Ammon's horn (tissue), 1 donor: ENCODE data around the gene CTCFL.
A peak's percentile ranks its signal among the peaks of the same experiment; 100 is the strongest.
"Not testable (repeated sequence)": the region's sequence is repeated elsewhere in the genome, so short reads cannot be mapped to it uniquely, and the experiment has no call there.

ENCODE experiments used
- DNase-seq: peaks from one replicate; pipeline ENCODE4 v3.0.0-alpha.2; 2016; ENCODE audit warnings: low spot score

Gene CTCFL

GRCh38 chr20:57536771-57537724 lies 12.1 kb upstream of the CTCFL start:
- no peak for DNase-seq

DNA sequence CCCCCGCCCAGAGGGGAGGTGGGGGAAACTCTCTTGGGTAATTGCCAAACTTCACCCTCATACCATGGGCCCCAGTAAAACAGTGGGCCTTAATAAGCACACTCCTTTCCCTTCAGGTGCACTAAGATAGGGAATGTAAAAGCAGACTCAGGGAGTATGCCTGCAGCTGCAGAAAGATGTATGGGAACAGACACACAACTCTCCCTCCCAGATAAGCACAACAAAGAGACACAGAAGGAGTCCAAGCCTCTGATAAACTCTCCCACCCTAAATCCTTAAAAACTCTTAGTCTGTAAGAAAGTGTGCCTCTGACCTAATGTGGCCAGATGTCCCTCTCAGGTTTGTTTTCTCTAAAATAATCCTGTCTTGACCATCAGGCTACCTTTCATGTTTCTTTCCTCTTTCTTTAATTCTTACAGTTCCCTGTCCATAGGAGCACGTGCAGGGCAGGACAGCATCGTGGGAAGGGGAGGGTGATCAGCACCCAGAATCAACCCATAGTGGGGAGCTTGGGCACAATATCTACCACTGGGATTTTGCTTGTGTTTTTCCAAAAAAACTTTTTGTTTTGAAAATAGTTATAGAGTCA lies 11.3 kb upstream of the CTCFL start:
- DNase-seq: no peak

GRCh38 chr20:57535297-57535696 lies 10.4 kb upstream of the CTCFL start:
- DNase-seq: no peak

DNA sequence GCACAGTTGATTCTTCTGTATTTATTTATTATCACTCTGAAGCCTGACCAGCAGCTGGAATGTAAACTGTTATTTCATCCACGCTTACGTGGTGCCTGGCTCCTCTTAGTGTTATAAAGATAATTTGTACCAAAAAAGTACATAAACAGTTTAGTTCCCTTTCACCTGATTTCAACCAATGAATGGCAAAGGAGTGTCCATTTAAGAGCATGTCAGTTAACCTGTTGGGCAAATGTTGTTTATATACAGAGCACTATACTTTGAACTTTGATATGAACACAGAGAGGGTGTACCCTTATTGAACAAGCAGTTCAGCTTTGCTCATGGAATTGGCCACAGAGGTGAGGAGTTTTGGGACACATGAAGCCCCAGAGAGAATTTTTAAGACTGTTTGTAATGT lies 7.2 kb upstream of the CTCFL start:
- DNase-seq: no peak

DNA sequence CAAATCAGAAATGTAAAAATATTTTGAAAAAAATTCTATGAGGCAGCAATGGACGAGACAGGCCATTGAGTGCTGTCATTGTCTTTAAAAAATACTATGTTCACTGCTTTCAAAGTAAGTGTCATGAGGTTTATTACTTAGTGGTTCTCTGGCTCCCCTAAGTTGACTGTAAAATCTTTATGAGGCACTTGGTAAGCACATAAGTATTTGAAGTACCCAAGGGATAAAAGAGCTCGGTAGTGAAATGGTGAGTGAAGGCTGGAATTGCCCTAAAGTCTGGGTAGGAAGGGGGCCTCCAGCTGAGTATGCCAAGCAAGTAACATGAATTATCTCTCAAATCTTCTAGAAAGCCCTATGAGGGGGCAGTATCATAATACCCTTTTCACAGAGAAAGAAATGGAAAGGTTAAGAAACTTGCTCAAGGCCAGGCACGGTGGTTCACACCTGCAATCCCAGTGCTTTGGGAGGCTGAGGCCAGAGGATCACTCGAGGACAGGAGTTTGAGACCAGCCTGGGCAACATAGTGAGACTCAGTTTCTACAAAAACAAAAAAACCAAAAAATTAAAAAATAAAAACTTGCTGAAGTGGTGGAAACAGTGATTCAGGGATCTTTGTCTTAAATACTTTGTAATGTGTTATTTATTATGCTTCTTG lies 5.5 kb upstream of the CTCFL start:
- no peak for DNase-seq

DNA sequence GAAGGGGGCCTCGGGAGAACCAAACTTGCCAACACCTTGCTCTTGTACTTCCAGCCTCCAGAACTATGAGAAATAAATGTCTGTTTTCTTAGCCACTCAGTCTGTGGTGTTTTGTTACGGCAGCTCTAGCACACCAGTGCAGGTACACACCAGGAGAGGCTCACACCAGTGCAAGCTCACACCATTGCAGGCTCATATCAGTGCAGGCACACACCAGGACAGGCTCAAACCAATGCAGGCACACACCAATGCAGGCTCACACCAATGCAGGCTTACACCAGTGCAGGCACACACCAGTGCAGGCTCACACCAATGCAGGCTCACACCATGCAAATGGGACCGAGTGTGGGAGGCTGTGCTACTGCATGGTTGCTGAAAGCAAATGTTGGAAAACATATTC lies 4.9 kb upstream of the CTCFL start:
- no peak for DNase-seq

DNA sequence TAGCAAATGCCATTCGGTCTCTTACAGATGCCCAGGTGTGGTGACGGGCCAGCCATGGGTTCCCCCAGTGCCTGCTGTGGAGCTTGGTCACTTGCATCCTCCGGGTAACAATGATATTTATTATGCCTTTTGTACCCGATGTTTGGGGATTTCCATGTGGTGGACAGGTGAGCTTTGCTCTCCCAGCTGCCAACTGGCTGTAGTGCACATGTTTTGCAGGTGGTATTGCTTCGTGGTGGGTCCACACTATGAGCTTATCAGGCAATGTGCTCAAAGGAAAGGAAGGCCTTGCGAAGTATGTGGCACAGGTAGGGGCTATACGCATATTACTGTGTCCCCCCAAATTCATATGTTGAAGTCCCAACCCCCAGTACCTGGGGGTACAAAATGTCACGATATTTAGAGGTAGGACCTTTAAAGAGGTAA lies 4.2 kb upstream of the CTCFL start:
- DNase-seq: no peak

DNA sequence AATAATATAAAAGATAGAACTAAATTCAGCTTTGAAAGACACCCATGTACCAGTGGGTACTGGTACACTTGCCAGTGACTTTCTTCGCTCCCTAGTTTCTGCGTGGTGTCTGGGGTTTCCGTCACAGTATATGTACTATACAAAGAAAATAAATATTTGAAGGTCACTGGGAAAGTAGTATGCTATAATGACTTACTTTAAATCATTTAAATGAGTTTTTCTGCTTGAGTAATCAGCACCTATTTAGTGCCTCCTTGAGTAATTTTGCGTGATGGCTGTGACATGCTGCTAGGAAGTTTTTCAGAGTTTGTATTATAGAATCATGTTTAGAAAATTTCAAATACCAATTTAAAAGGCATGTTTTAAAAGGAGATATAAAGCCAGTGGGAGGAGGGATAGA lies 3.2 kb upstream of the CTCFL start:
- no peak for DNase-seq

DNA sequence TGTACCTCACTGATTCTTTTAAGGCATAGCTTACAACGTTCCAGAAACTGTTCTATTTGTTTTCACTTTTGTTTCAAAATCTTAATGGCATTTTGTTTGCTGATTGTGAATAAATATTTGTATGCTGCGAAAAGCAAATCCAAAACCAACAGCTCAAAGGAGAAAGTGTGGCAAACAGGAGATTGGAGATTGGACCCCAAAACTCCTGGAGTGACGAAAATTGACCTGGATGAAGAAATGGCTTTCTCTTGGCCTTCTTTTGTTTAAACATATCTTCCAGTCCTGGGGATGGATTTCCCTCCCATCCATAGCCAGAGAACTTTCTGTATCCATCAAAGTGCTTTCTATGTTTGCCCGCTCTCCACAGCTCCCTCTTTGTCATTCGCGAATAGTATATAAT lies 2.8 kb upstream of the CTCFL start:
- no peak for DNase-seq

DNA sequence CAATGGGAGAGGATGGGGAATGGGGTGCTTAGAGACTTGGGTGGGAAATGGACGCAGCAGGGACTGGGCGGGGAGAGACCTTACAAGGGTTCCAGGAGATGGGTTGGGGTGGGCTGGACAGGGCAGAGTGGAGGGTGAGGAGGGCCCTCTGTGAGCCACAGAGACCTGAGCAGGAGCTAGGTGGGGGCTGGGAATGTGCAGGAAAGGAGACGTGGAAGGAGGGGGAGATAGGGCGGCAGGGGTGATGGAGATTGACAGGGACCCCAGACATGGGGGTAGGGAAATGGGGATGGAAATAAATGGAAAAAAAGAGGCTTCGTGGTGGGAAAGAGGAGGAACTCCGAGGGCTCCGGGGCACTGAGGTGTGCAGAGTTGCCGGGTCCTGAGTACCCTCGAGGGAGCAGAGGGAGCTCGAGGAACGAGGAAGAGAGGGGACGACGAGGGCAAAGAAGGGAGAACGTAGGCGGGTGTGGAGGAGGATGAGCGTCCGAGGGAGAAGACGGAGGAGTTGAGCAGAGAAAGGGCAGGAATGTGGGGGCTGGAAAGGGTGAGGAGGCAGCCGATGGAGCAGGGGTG lies 2.0 kb upstream of the CTCFL start:
- DNase-seq: no peak

DNA sequence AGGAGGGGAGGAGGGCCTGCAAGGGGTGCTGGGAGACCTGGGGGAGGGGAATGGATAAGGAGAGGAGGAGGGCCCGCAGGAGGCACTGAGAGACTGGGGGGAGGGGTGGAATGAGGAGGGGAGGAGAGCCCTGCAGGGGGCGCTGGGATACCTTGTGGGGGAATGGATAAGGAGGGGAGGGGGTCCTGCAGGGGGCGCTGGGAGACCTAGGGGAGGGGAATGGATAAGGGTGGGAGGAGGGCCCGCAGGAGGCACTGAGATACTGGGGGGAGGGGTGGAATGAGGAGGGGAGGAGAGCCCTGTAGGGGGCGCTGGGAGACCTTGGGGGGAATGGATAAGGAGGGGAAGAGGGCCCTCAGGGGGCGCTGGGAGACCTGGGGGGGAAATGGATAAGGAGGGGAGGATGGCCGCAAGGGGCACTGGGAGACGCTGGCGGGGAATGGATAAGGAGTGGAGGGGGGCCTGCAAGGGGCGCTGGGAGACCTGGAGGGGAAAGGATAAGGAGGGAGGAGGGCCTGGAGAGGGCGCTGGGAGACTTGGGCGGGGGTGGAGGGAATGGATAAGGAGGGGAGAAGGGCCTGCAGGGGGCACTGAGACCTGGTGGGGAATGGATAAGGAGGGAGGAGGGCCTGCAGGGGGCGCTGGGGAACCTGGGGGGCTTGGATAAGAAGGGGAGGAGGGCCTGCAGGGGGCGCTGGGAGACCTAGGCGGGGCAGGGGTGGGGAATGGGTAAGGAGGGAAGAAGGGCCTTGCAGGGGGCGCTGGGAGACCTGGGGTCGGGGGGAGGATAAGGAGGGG lies 1.3 kb upstream of the CTCFL start:
- no peak for DNase-seq

DNA sequence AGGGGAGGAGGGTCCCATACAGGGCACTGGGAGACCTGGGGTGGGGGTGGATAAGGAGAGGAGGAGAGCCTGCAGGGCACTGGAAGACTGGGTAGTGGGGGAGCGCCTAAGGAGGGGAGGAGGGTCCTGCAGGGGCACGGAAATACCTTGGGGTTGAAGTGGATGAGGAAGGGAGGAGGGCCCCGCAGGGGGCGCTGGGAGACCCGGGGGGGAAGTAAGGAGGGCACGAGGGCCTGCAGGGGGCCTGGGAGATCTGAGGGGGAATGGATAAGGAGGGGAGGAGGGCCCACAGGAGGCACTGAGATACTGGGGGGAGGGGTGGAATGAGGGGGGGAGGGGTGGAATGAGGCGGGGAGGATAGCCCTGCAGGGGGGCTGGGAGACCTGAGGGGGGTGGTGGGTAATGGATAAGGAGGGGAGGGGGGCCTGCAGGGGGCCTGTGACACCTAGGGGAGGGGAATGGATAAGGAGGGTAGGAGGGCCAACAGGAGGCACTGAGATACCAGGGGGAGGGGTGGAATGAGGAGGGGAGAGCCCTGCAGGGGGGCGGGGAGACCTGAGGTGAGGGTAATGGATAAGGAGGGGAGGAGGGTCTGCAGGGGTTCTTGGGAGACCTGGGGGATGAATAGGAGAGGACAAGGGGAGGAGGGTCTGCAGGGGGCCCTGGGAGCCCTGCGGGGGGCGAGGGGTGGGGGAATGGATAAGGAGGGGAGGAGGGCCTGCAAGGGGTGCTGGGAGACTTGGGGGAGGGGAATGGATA lies 567 bp upstream of the CTCFL start:
- DNase-seq: no peak

DNA sequence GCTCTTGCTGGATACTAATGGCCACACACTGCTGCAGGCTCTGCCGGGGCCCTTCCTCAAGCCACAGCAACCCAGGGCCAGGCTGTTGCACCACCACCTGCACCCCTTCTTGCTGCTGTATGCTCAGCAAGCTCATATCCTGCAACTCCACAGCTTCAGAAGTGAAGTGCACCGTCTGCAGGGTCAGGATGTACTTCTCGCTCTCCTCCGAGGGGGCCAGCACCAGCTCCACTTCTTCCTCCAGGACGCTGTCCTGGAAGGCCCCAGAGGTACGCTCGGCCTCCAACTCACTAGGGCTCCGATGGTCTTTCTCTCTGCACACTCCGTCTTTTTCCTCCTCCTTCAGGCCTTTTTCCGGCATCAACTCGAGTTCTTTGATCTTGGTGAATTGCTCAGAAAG lies 1.2 kb downstream of the CTCFL start:
- DNase-seq: no peak

DNA sequence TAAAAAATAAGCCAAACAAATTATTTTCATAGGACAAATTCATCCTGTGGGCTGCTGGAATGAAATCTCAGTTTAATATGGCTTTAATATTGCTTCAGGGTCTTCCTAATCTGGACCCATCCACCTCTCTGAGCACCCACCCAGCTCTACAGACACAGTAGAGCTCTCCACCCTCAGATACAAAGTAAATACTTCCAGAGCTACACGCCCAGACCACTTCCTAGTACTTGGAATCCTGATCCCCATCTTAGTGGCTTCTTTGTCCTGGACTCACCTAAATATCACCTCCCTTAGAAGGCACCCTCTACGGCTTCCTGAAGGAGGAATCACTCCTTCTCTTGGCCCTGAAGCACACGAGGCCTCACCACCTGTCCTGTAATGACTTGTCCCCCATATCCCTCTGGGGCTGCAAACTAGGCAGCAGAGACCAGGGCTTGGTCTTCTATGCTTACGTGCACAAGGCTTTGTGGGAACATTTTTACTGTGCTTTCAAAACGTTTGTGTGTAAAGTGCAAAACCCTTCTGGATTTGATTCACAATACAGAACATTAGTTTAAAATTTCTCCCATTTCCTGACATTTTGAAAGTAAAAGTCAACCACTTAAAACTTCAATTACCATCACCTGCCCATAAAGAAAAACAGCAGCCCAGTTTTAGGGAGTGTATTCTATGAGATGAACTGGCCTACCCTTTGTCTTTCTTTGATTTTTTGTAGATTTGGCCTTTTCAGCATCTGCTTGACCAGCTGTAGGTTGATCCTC lies 2.4 kb downstream of the CTCFL start:
- no peak for DNase-seq

- no peak for DNase-seq
Measured at GRCh38 chr20:57517904-57518303, 7.0 kb downstream of the CTCFL start.

- peak; percentile 83 for DNase-seq
Measured at GRCh38 chr20:57514273-57514751, 10.6 kb downstream of the CTCFL start.

GRCh38 chr20:57513199-57513598 lies 11.7 kb downstream of the CTCFL start:
- no peak for DNase-seq

DNA sequence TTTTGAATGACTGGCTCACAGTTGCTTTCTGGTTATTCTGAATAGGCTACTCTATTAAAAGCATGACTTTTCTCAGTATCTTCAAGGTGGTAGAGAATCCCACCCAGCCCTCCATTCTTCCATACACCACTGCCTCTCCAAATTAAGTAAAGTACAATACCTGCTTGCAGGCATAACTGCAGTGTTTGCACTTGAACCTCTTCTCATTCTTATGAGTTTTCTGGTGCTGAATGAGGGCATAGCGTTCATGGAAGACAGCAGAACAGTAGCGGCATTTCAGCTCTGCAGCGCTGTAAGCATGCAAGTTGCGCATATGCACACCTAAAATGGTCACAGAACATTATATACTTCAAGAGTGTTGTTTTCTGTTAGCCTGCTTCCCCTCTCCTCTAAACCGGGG lies 12.5 kb downstream of the CTCFL start:
- DNase-seq: no peak

DNA sequence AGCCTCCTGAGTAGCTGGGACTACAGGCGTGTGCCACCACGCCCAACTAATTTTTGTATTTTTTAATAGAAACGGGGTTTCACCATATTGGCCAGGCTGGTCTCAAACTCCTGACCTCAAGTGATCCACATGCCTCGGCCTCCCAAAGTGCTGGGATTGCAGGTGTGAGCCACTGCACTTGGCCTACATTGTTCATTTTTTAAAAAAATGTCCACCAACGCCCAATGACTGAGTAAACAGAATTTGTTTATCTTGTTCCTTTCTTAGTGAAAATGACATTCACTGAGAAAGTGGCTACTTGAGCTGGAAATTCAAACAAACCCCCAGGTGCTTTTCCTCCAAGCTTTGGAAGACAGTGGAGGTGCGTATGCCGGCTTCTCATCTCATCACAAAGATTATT lies 13.2 kb downstream of the CTCFL start:
- DNase-seq: not testable (repeated sequence)

- DNase-seq: no peak
Measured at GRCh38 chr20:57509665-57510237, 15.2 kb downstream of the CTCFL start.
